ENCODE data around the gene DAPP1. TPM values are rescaled to one million over a fixed set of nuclear protein-coding genes. Genes with fewer than 3 reads are reported as not detected.

Gene DAPP1
- total RNA-seq, 1 experiment from 2014 or later: not detected

DNA sequence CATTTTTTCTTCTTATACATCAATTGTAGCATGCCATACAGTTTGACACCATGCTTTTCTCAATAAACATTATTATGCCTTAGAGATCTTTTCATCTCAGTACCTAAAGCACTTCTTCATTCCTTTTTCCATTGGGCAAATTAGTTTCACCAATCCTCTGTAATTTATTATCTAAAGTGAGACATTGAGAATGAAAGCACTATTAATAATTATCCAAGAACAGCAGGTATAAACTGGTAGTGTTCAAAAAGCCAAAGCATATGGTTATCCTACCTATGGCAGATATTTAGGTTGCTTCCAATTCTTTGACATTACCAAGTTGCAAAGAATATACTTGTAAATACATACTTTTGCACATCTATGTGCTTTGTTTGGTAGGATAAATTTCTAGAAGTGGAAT lies 62.0 kb downstream of the DAPP1 start (continued):
- TF ChIP-seq, protein P1, sequence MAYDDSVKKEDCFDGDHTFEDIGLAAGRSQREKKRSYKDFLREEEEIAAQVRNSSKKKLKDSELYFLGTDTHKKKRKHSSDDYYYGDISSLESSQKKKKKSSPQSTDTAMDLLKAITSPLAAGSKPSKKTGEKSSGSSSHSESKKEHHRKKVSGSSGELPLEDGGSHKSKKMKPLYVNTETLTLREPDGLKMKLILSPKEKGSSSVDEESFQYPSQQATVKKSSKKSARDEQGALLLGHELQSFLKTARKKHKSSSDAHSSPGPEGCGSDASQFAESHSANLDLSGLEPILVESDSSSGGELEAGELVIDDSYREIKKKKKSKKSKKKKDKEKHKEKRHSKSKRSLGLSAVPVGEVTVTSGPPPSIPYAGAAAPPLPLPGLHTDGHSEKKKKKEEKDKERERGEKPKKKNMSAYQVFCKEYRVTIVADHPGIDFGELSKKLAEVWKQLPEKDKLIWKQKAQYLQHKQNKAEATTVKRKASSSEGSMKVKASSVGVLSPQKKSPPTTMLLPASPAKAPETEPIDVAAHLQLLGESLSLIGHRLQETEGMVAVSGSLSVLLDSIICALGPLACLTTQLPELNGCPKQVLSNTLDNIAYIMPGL (CRISPR knock-in tag; IDR thresholded peaks at IDR 0.05): no peak
- TF ChIP-seq, protein P2, sequence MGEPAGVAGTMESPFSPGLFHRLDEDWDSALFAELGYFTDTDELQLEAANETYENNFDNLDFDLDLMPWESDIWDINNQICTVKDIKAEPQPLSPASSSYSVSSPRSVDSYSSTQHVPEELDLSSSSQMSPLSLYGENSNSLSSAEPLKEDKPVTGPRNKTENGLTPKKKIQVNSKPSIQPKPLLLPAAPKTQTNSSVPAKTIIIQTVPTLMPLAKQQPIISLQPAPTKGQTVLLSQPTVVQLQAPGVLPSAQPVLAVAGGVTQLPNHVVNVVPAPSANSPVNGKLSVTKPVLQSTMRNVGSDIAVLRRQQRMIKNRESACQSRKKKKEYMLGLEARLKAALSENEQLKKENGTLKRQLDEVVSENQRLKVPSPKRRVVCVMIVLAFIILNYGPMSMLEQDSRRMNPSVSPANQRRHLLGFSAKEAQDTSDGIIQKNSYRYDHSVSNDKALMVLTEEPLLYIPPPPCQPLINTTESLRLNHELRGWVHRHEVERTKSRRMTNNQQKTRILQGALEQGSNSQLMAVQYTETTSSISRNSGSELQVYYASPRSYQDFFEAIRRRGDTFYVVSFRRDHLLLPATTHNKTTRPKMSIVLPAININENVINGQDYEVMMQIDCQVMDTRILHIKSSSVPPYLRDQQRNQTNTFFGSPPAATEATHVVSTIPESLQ (CRISPR knock-in tag; IDR thresholded peaks at IDR 0.05): no peak
- TF ChIP-seq ZNF416 (CRISPR knock-in tag; IDR thresholded peaks at IDR 0.05): no peak
- TF ChIP-seq, protein P3, sequence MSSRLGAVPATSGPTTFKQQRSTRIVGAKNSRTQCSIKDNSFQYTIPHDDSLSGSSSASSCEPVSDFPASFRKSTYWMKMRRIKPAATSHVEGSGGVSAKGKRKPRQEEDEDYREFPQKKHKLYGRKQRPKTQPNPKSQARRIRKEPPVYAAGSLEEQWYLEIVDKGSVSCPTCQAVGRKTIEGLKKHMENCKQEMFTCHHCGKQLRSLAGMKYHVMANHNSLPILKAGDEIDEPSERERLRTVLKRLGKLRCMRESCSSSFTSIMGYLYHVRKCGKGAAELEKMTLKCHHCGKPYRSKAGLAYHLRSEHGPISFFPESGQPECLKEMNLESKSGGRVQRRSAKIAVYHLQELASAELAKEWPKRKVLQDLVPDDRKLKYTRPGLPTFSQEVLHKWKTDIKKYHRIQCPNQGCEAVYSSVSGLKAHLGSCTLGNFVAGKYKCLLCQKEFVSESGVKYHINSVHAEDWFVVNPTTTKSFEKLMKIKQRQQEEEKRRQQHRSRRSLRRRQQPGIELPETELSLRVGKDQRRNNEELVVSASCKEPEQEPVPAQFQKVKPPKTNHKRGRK (CRISPR knock-in tag; IDR thresholded peaks at IDR 0.05; ENCODE audit: borderline replicate concordance): no peak
- TF ChIP-seq MXD4 (CRISPR knock-in tag; IDR thresholded peaks at IDR 0.05; ENCODE audit: borderline replicate concordance): no peak
- TF ChIP-seq SMAD3 (CRISPR knock-in tag; IDR thresholded peaks at IDR 0.05; ENCODE audit: borderline replicate concordance): no peak
- TF ChIP-seq, protein P4, sequence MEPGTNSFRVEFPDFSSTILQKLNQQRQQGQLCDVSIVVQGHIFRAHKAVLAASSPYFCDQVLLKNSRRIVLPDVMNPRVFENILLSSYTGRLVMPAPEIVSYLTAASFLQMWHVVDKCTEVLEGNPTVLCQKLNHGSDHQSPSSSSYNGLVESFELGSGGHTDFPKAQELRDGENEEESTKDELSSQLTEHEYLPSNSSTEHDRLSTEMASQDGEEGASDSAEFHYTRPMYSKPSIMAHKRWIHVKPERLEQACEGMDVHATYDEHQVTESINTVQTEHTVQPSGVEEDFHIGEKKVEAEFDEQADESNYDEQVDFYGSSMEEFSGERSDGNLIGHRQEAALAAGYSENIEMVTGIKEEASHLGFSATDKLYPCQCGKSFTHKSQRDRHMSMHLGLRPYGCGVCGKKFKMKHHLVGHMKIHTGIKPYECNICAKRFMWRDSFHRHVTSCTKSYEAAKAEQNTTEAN (CRISPR knock-in tag; IDR thresholded peaks at IDR 0.05): no peak
- no peak for TF ChIP-seq ATF1 (CRISPR knock-in tag; IDR thresholded peaks at IDR 0.05)
- no peak for TF ChIP-seq RORB (CRISPR knock-in tag; IDR thresholded peaks at IDR 0.05)
- no peak for TF ChIP-seq ZNF263 (CRISPR knock-in tag; IDR thresholded peaks at IDR 0.05; ENCODE audit: low read depth)
- TF ChIP-seq NR1H2 (CRISPR knock-in tag; IDR thresholded peaks at IDR 0.05): no peak
- TF ChIP-seq ZNF219 (CRISPR knock-in tag; IDR thresholded peaks at IDR 0.05; ENCODE audit: borderline replicate concordance): no peak
- TF ChIP-seq NFE2L1 (CRISPR knock-in tag; IDR thresholded peaks at IDR 0.05): no peak
- TF ChIP-seq, protein P5, sequence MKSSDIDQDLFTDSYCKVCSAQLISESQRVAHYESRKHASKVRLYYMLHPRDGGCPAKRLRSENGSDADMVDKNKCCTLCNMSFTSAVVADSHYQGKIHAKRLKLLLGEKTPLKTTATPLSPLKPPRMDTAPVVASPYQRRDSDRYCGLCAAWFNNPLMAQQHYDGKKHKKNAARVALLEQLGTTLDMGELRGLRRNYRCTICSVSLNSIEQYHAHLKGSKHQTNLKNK (CRISPR knock-in tag; IDR thresholded peaks at IDR 0.05): no peak

DNA sequence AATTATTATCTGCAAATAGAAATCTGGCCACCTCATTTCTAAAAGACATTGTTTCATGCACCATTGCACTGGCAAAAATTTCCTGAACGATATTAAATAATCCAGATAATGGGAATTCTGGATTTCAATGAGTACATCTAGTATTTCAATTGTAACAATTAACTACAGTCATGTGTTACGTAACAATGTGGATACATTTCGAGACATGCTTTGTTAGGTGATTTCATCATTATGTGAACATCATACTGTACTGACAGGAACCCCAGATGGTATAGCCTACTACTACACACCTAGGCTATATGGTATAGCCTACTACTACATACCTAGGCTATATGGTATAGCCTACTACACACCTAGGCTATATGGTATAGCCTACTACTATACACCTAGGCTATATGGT lies 62.8 kb downstream of the DAPP1 start:
- H3K27ac Mint-ChIP-seq: no peak overlapping the region
- H3K4me3 Mint-ChIP-seq: no peak overlapping the region
- ATAC-seq (no peak), DNase-seq (ENCODE audit: low spot score) (no peak)
- no peaks in the 10 kb centered on the region for H3K9me3 Mint-ChIP-seq
- peaks cover 13% of the 10 kb centered on the region for H3K36me3 Mint-ChIP-seq
- H3K4me1 Mint-ChIP-seq: no peaks in the 10 kb centered on the region
- ChIA-PET POLR2A (no interaction called here), CTCF (no interaction called here)
- no peaks in the 10 kb centered on the region for H3K27me3 Mint-ChIP-seq (ENCODE audit: low read depth)
- no peak for TF ChIP-seq TP53 (CRISPR knock-in tag; IDR thresholded peaks at IDR 0.05)
- TF ChIP-seq, protein P6, sequence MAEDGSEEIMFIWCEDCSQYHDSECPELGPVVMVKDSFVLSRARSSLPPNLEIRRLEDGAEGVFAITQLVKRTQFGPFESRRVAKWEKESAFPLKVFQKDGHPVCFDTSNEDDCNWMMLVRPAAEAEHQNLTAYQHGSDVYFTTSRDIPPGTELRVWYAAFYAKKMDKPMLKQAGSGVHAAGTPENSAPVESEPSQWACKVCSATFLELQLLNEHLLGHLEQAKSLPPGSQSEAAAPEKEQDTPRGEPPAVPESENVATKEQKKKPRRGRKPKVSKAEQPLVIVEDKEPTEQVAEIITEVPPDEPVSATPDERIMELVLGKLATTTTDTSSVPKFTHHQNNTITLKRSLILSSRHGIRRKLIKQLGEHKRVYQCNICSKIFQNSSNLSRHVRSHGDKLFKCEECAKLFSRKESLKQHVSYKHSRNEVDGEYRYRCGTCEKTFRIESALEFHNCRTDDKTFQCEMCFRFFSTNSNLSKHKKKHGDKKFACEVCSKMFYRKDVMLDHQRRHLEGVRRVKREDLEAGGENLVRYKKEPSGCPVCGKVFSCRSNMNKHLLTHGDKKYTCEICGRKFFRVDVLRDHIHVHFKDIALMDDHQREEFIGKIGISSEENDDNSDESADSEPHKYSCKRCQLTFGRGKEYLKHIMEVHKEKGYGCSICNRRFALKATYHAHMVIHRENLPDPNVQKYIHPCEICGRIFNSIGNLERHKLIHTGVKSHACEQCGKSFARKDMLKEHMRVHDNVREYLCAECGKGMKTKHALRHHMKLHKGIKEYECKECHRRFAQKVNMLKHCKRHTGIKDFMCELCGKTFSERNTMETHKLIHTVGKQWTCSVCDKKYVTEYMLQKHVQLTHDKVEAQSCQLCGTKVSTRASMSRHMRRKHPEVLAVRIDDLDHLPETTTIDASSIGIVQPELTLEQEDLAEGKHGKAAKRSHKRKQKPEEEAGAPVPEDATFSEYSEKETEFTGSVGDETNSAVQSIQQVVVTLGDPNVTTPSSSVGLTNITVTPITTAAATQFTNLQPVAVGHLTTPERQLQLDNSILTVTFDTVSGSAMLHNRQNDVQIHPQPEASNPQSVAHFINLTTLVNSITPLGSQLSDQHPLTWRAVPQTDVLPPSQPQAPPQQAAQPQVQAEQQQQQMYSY (CRISPR knock-in tag; IDR thresholded peaks at IDR 0.05): no peak
- TF ChIP-seq ZNF219 (CRISPR knock-in tag; IDR thresholded peaks at IDR 0.05; ENCODE audit: borderline replicate concordance): no peak
- TF ChIP-seq, protein P7, sequence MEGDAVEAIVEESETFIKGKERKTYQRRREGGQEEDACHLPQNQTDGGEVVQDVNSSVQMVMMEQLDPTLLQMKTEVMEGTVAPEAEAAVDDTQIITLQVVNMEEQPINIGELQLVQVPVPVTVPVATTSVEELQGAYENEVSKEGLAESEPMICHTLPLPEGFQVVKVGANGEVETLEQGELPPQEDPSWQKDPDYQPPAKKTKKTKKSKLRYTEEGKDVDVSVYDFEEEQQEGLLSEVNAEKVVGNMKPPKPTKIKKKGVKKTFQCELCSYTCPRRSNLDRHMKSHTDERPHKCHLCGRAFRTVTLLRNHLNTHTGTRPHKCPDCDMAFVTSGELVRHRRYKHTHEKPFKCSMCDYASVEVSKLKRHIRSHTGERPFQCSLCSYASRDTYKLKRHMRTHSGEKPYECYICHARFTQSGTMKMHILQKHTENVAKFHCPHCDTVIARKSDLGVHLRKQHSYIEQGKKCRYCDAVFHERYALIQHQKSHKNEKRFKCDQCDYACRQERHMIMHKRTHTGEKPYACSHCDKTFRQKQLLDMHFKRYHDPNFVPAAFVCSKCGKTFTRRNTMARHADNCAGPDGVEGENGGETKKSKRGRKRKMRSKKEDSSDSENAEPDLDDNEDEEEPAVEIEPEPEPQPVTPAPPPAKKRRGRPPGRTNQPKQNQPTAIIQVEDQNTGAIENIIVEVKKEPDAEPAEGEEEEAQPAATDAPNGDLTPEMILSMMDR (IDR thresholded peaks at IDR 0.05): no peak
- no peak for TF ChIP-seq ZNF232 (CRISPR knock-in tag; IDR thresholded peaks at IDR 0.05)
- TF ChIP-seq, protein P8, sequence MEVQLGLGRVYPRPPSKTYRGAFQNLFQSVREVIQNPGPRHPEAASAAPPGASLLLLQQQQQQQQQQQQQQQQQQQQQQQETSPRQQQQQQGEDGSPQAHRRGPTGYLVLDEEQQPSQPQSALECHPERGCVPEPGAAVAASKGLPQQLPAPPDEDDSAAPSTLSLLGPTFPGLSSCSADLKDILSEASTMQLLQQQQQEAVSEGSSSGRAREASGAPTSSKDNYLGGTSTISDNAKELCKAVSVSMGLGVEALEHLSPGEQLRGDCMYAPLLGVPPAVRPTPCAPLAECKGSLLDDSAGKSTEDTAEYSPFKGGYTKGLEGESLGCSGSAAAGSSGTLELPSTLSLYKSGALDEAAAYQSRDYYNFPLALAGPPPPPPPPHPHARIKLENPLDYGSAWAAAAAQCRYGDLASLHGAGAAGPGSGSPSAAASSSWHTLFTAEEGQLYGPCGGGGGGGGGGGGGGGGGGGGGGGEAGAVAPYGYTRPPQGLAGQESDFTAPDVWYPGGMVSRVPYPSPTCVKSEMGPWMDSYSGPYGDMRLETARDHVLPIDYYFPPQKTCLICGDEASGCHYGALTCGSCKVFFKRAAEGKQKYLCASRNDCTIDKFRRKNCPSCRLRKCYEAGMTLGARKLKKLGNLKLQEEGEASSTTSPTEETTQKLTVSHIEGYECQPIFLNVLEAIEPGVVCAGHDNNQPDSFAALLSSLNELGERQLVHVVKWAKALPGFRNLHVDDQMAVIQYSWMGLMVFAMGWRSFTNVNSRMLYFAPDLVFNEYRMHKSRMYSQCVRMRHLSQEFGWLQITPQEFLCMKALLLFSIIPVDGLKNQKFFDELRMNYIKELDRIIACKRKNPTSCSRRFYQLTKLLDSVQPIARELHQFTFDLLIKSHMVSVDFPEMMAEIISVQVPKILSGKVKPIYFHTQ (CRISPR knock-in tag; IDR thresholded peaks at IDR 0.05): no peak
- no peak for TF ChIP-seq ZNF317 (CRISPR knock-in tag; IDR thresholded peaks at IDR 0.05; ENCODE audit: borderline replicate concordance, low read depth)
- no peak for TF ChIP-seq CREM (CRISPR knock-in tag; IDR thresholded peaks at IDR 0.05)
- no peak for TF ChIP-seq ZNF396 (CRISPR knock-in tag; IDR thresholded peaks at IDR 0.05; ENCODE audit: borderline replicate concordance)
